H9 (cell line): Measurements from ENCODE around the gene ZNF81. TPM values are rescaled to one million over a fixed set of nuclear protein-coding genes. Genes with fewer than 3 reads are reported as not detected.

Experiments
- DNase-seq: peaks from one replicate; pipeline ENCODE4 v3.0.0-alpha.2; 2017
- H2AFZ ChIP-seq: one replicate; pipeline ENCODE4 v1.6.1; 2013; ENCODE audit warnings: mild to moderate bottlenecking, low read length, control low read depth, moderate library complexity
- H2AK5ac ChIP-seq: 2 replicates; pipeline ENCODE4 v1.6.1; 2013; ENCODE audit warnings: low read length, control low read depth, mixed read lengths; ENCODE audit not compliant: insufficient read length
- H2BK120ac ChIP-seq: one replicate; pipeline ENCODE4 v1.6.1; 2013; ENCODE audit warnings: low read depth, mild to moderate bottlenecking, low read length, control low read depth, inconsistent platforms; ENCODE audit not compliant: poor library complexity, severe bottlenecking
- H2BK12ac ChIP-seq: 2 replicates; pipeline ENCODE4 v1.6.1; 2013; ENCODE audit warnings: low read length, control low read depth, mixed read lengths, low read depth; ENCODE audit not compliant: insufficient read length
- H2BK15ac ChIP-seq: 2 replicates; pipeline ENCODE4 v1.6.1; 2013; ENCODE audit warnings: low read depth, low read length, control low read depth
- H2BK20ac ChIP-seq: one replicate; pipeline ENCODE4 v1.6.1; 2013; ENCODE audit warnings: low read depth, mild to moderate bottlenecking, low read length, control low read depth, inconsistent platforms; ENCODE audit not compliant: poor library complexity, severe bottlenecking
- H2BK5ac ChIP-seq: 2 replicates; pipeline ENCODE4 v1.6.1; 2013; ENCODE audit warnings: low read length, control low read depth, mixed read lengths; ENCODE audit not compliant: insufficient read length
- H3K14ac ChIP-seq: 2 replicates; pipeline ENCODE4 v1.6.1; 2013; ENCODE audit warnings: low read length, control low read depth; ENCODE audit not compliant: insufficient read depth
- H3K18ac ChIP-seq: 2 replicates; pipeline ENCODE4 v1.6.1; 2013; ENCODE audit warnings: low read depth, mild to moderate bottlenecking, mixed read lengths, low read length, control low read depth; ENCODE audit not compliant: insufficient read length
- H3K23ac ChIP-seq: 2 replicates; pipeline ENCODE4 v1.6.1; 2013; ENCODE audit warnings: low read length, control low read depth, mixed read lengths, low read depth; ENCODE audit not compliant: insufficient read length
- H3K23me2 ChIP-seq: 2 replicates; pipeline ENCODE4 v1.6.1; 2013; ENCODE audit warnings: low read depth, mild to moderate bottlenecking, mixed read lengths, low read length, control low read depth; ENCODE audit not compliant: insufficient read length, poor library complexity, severe bottlenecking
- H3K27ac ChIP-seq: 2 replicates; pipeline ENCODE4 v1.5.1; 2013; ENCODE audit warnings: low read length, control low read depth, mixed read lengths, low read depth; ENCODE audit not compliant: insufficient read length
- H3K27me3 ChIP-seq: 2 replicates; pipeline ENCODE4 v1.6.1; 2013; ENCODE audit warnings: low read length, control low read depth, inconsistent platforms; ENCODE audit not compliant: insufficient read depth
- H3K4ac ChIP-seq: 2 replicates; pipeline ENCODE4 v1.6.1; 2013; ENCODE audit warnings: low read depth, mild to moderate bottlenecking, control low read depth, inconsistent platforms, low read length, moderate library complexity
- H3K4me1 ChIP-seq: 2 replicates; pipeline ENCODE4 v1.6.1; 2013; ENCODE audit warnings: low read length, control low read depth, inconsistent platforms; ENCODE audit not compliant: insufficient read depth
- H3K4me2 ChIP-seq: 2 replicates; pipeline ENCODE4 v1.6.1; 2013; ENCODE audit warnings: low read length, control low read depth, mixed read lengths; ENCODE audit not compliant: insufficient read length, insufficient read depth
- H3K56ac ChIP-seq: 2 replicates; pipeline ENCODE4 v1.6.1; 2013; ENCODE audit warnings: low read depth, mild to moderate bottlenecking, mixed read lengths, low read length, control low read depth; ENCODE audit not compliant: insufficient read length
- H3K79me1 ChIP-seq: 2 replicates; pipeline ENCODE4 v1.6.1; 2013; ENCODE audit warnings: low read depth, mild to moderate bottlenecking, moderate library complexity, low read length, control low read depth, inconsistent platforms; ENCODE audit not compliant: insufficient read depth, poor library complexity, severe bottlenecking
- H3K79me2 ChIP-seq: 2 replicates; pipeline ENCODE4 v1.6.1; 2013; ENCODE audit warnings: low read length, control low read depth, inconsistent platforms; ENCODE audit not compliant: insufficient read depth
- H3K9ac ChIP-seq: 2 replicates; pipeline ENCODE4 v1.6.1; 2013; ENCODE audit warnings: low read length, control low read depth, mixed read lengths; ENCODE audit not compliant: insufficient read length; ENCODE audit errors: extremely low read depth
- H3K9me3 ChIP-seq: one replicate; pipeline ENCODE4 v1.6.1; 2013; ENCODE audit warnings: low read depth, low read length, inconsistent platforms; ENCODE audit not compliant: control insufficient read depth
- H3T11ph ChIP-seq: one replicate; pipeline ENCODE4 v1.6.1; 2013; ENCODE audit warnings: mild to moderate bottlenecking, low read length, control low read depth, inconsistent platforms
- H4K20me1 ChIP-seq: one replicate; pipeline ENCODE4 v1.6.1; 2013; ENCODE audit not compliant: control insufficient read depth, insufficient read length, insufficient read depth
- H4K5ac ChIP-seq: 2 replicates; pipeline ENCODE4 v1.6.1; 2013; ENCODE audit warnings: low read depth, mild to moderate bottlenecking, mixed read lengths, low read length, control low read depth; ENCODE audit not compliant: insufficient read length
- H4K8ac ChIP-seq: replicated peaks from 2 replicates; pipeline ENCODE4 v1.6.1; 2013; ENCODE audit warnings: low read length, control low read depth, mixed read lengths, low read depth; ENCODE audit not compliant: insufficient read length
- H4K91ac ChIP-seq: 2 replicates; pipeline ENCODE4 v1.6.1; 2013; ENCODE audit warnings: low read depth, mild to moderate bottlenecking, moderate library complexity, mixed read lengths, low read length, control low read depth; ENCODE audit not compliant: insufficient read length
- H3K27ac Mint-ChIP-seq, 3 experiments: 2 replicates in 2 of 3; 3 replicates in 1 of 3; pipeline ENCODE4 v1.8.0; 2020 to 2021; ENCODE audit warnings: mixed read lengths in 3 of 3, mild to moderate bottlenecking in 1 of 3, moderate library complexity in 1 of 3
- H3K27me3 Mint-ChIP-seq: 2 replicates; pipeline ENCODE4 v1.8.0; 2021; ENCODE audit warnings: low read depth, mild to moderate bottlenecking, moderate library complexity, mixed read lengths
- H3K36me3 Mint-ChIP-seq, 3 experiments: 2 replicates in 2 of 3; 3 replicates in 1 of 3; pipeline ENCODE4 v1.8.0; 2020 to 2021; ENCODE audit warnings: low read depth in 3 of 3, mixed read lengths in 3 of 3; ENCODE audit not compliant: insufficient read depth in 1 of 3
- H3K4me1 Mint-ChIP-seq, 2 experiments: 2 replicates each; pipeline ENCODE4 v1.8.0; 2020; ENCODE audit warnings: mixed read lengths in 2 of 2
- H3K4me3 Mint-ChIP-seq, 2 experiments: 2 replicates in 1 of 2; 3 replicates in 1 of 2; pipeline ENCODE4 v1.8.0; 2020 to 2021; ENCODE audit warnings: mild to moderate bottlenecking in 2 of 2, mixed read lengths in 2 of 2, moderate library complexity in 1 of 2
- H3K9me3 Mint-ChIP-seq, 2 experiments: 2 replicates in 1 of 2; 3 replicates in 1 of 2; pipeline ENCODE4 v1.8.0; 2020; ENCODE audit warnings: mild to moderate bottlenecking in 2 of 2, mixed read lengths in 2 of 2, moderate library complexity in 1 of 2
- WGBS: extraction: QIAGEN DNeasy Blood & Tissue Kit; methylation state at CpG from one replicate; pipeline ENCODE4 v1.1.7; 2013; ENCODE audit warnings: missing lambda C conversion rate, low lambda C conversion rate, mixed read lengths; ENCODE audit not compliant: insufficient read length; ENCODE audit errors: extremely low coverage; 5-methylcytosine and 5-hydroxymethylcytosine counted together
- total RNA-seq: library from RNA; stranded (reverse); gene quantifications from 2 replicates; pipeline ENCODE4 v1.2.1, GENCODE V29; 2021
- TF ChIP-seq, protein P1 (sequence below): fragments of 200-600 bp; sonication (generic); conservative IDR thresholded peaks from 3 replicates; pipeline ENCODE4 v1.8.0; 2021; ENCODE audit warnings: antibody characterized with exemption, mild to moderate bottlenecking

ZNF81 gene
- total RNA-seq, 1 experiment from 2014 or later, result 11.0 TPM

DNA sequence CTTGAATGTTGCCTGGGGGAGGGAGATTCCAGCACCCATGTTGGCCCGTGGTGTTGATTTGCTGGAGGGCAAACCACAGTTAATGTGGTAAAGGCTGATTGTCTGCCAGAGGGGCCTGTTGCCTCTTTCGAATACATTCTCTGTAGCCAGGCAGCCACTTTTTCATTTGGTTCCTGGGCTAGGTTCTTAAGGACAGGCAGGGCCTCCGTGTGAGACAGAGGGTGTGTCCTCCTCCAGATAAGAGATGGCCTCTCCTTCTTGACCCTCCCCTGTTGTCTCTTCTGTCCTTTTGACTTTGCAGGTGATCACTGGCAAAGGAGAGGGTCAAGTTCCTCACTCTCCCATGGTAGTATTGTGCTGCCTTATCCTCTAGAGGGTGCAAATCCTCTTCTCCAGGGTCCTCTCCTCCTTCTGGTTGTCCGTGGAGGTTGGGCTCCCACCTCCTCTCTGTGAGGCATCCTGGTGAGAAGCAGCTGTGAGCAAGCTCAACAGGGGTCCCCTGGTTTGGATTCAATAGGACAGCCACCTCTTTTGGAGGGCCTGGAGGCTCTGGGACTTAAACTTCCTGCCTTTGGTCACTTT, 122.2 kb downstream of the ZNF81 start:
- Histone ChIP-seq H4K8ac (no peak overlapping the region), H3K4me2 (no peak overlapping the region), H3K14ac (no peak overlapping the region), H3K27me3 (no peaks in the 10 kb centered on the region), H2BK12ac (no peak overlapping the region), H3K4ac (no peak overlapping the region), H3K4me1 (no peaks in the 10 kb centered on the region), H3K56ac (no peak overlapping the region), H3K23ac (no peak overlapping the region), H2AFZ (no peak overlapping the region), H2BK15ac (no peak overlapping the region), H3K18ac (no peak overlapping the region), H3K9me3 (peaks cover 46% of the 10 kb centered on the region), H2AK5ac (no peak overlapping the region), H4K91ac (no peak overlapping the region), H3K9ac (no peak overlapping the region), H3K79me2 (no peaks in the 10 kb centered on the region), H4K5ac (no peak overlapping the region), H2BK5ac (no peak overlapping the region), H3K79me1 (no peaks in the 10 kb centered on the region), H3T11ph (no peak overlapping the region), H2BK120ac (no peak overlapping the region), H3K27ac (no peak overlapping the region), H4K20me1 (no peaks in the 10 kb centered on the region), H2BK20ac (no peak overlapping the region), H3K23me2 (no peaks in the 10 kb centered on the region)
- H3K27me3 Mint-ChIP-seq, result no peaks in the 10 kb centered on the region; the same call in 1 of the 2 replicates
- H3K9me3 Mint-ChIP-seq, result peaks cover 68 to 73% of the 10 kb centered on the region in 2 experiments
- peaks cover 4 to 7% of the 10 kb centered on the region in 2 experiments; a peak in 2 of 4 replicates for H3K4me1 Mint-ChIP-seq
- WGBS, result no CpG with 5 or more reads among the region's 4 CpGs
- no peak overlapping the region for H3K27ac Mint-ChIP-seq
- TF ChIP-seq, protein P1, sequence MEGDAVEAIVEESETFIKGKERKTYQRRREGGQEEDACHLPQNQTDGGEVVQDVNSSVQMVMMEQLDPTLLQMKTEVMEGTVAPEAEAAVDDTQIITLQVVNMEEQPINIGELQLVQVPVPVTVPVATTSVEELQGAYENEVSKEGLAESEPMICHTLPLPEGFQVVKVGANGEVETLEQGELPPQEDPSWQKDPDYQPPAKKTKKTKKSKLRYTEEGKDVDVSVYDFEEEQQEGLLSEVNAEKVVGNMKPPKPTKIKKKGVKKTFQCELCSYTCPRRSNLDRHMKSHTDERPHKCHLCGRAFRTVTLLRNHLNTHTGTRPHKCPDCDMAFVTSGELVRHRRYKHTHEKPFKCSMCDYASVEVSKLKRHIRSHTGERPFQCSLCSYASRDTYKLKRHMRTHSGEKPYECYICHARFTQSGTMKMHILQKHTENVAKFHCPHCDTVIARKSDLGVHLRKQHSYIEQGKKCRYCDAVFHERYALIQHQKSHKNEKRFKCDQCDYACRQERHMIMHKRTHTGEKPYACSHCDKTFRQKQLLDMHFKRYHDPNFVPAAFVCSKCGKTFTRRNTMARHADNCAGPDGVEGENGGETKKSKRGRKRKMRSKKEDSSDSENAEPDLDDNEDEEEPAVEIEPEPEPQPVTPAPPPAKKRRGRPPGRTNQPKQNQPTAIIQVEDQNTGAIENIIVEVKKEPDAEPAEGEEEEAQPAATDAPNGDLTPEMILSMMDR, result peak; percentile 55; the same call in 2 of the 3 replicates
- no peak overlapping the region for H3K4me3 Mint-ChIP-seq
- H3K36me3 Mint-ChIP-seq, result peaks cover 15 to 26% (median 19%) of the 10 kb centered on the region in 3 experiments; a peak in 6 of 7 replicates
- peak; percentile 36 for DNase-seq
